Testis (tissue), 3 donors: Measurements from ENCODE around the gene SLX4. TPM values are rescaled to one million over a fixed set of nuclear protein-coding genes. Genes with fewer than 3 reads are reported as not detected.

Source experiments
- DNase-seq: peaks from one replicate; pipeline ENCODE4 v3.0.0-alpha.2; 2019
- H3K27ac ChIP-seq, 2 donors: fragments of 200-600 bp; sonication (generic); one replicate each; pipeline ENCODE4 v1.5.1; 2019
- H3K27me3 ChIP-seq: fragments of 200-600 bp; sonication (generic); one replicate; pipeline ENCODE4 v1.5.1; 2019
- H3K36me3 ChIP-seq: fragments of 200-600 bp; sonication (generic); one replicate; pipeline ENCODE4 v1.5.1; 2017; ENCODE audit warnings: low read depth; ENCODE audit errors: missing control alignments
- H3K4me1 ChIP-seq: fragments of 200-600 bp; sonication (generic); one replicate; pipeline ENCODE4 v1.5.1; 2019
- H3K4me3 ChIP-seq, 2 donors: fragments of 200-600 bp; sonication (generic); one replicate each; pipeline ENCODE4 v1.5.1; 2017 to 2019
- H3K9me3 ChIP-seq: fragments of 200-600 bp; sonication (generic); one replicate; pipeline ENCODE4 v1.5.1; 2017
- CTCF ChIP-seq, 3 experiments: fragments of 450-650 bp in 2 of 3; fragments of 200-600 bp in 1 of 3; sonication (generic) in 1 of 3; IDR thresholded peaks; one replicate each; pipeline ENCODE4 v1.5.1; 2016 to 2019; ENCODE audit warnings: antibody characterized with exemption in 3 of 3, mild to moderate bottlenecking in 2 of 3, moderate library complexity in 1 of 3
- POLR2A ChIP-seq: fragments of 450-650 bp; IDR thresholded peaks from one replicate; pipeline ENCODE4 v1.6.1; 2017; ENCODE audit warnings: antibody characterized with exemption, mild to moderate bottlenecking, moderate library complexity
- WGBS, 2 donors: methylation state at CpG; one replicate each; pipeline ENCODE4 v1.1.5; 2018; 5-methylcytosine and 5-hydroxymethylcytosine counted together
- intact Hi-C: fragments of 100-400 bp; cut with DNase I; formaldehyde crosslinking; loops from one replicate; pipeline ENCODE4 v1.15.1; 2023; ENCODE audit warnings: low total_unique reads
- polyA plus RNA-seq: library from polyadenylated mRNA; stranded (reverse); fragments of 350-450 nt; fragmentation: Illumina TruSeq; extraction: RNeasy Lipid Tissue Mini Kit (QIAGEN cat#74804); gene quantifications from one replicate; pipeline ENCODE4 v1.2.3, GENCODE V29; 2014; ENCODE audit warnings: low read depth, low replicate concordance; ENCODE audit not compliant: insufficient read depth
- total RNA-seq, 2 donors: library from RNA; depleted of rRNA; stranded (reverse); fragments of >200 nt; gene quantifications; one replicate each; pipeline ENCODE4 v1.2.3, GENCODE V29; 2016

The SLX4 gene
- total and polyA plus RNA-seq, 3 donors from 2014 or later = 25.9 to 41.3 (median 28.0) TPM

GRCh38 chr16:3536851-3537250, 74.6 kb downstream of the SLX4 start:
- intact Hi-C loops = no loop called here
- no peak for TF ChIP-seq POLR2A
- no peak for TF ChIP-seq CTCF (IDR thresholded peaks at IDR 0.05)
- Histone ChIP-seq H3K36me3 (no peaks in the 10 kb centered on the region), H3K4me3 (no peak overlapping the region), H3K9me3 (no peaks in the 10 kb centered on the region), H3K4me1 (no peaks in the 10 kb centered on the region), H3K27me3 (no peaks in the 10 kb centered on the region), H3K27ac (peak overlapping the region in 1 of 2 donors; percentile 29)
- 48 to 63% methylated on average over 4 of the region's 4 CpGs for WGBS, 2 donors
- DNase-seq = no peak

GRCh38 chr16:3536271-3536731, 75.1 kb downstream of the SLX4 start:
- DNase-seq = no peak
- Histone ChIP-seq H3K4me1 (no peaks in the 10 kb centered on the region), H3K9me3 (no peaks in the 10 kb centered on the region), H3K36me3 (no peaks in the 10 kb centered on the region), H3K27me3 (no peaks in the 10 kb centered on the region), H3K4me3 (no peak overlapping the region), H3K27ac (peak overlapping the region in 1 of 2 donors; percentile 29)
- WGBS, 2 donors = 72 to 73% methylated on average over 3 of the region's 3 CpGs
- TF ChIP-seq POLR2A (no peak), CTCF (IDR thresholded peaks at IDR 0.05) (no peak)
- intact Hi-C loops = no loop called here

- TF ChIP-seq CTCF (IDR thresholded peaks at IDR 0.05) (no peak), POLR2A (no peak)
- 94% methylated on average over 9 to 10 of the region's 10 CpGs for WGBS, 2 donors
- no peak overlapping the region for H3K27ac ChIP-seq
- H3K9me3 ChIP-seq = no peaks in the 10 kb centered on the region
- no peaks in the 10 kb centered on the region for H3K4me1 ChIP-seq
- H3K36me3 ChIP-seq = no peaks in the 10 kb centered on the region
- no peak for DNase-seq
- no peak overlapping the region for H3K4me3 ChIP-seq
- no peaks in the 10 kb centered on the region for H3K27me3 ChIP-seq
- intact Hi-C loops = no loop called here
Measured at GRCh38 chr16:3534126-3534525, 77.3 kb downstream of the SLX4 start.

GRCh38 chr16:3532741-3533140, 78.7 kb downstream of the SLX4 start:
- WGBS, 2 donors = 92 to 96% methylated on average over 12 of the region's 12 CpGs
- H3K4me3 ChIP-seq = no peak overlapping the region
- H3K27me3 ChIP-seq = no peaks in the 10 kb centered on the region
- TF ChIP-seq POLR2A (no peak), CTCF (IDR thresholded peaks at IDR 0.05) (no peak)
- intact Hi-C loops = no loop called here
- no peaks in the 10 kb centered on the region for H3K4me1 ChIP-seq
- no peak overlapping the region for H3K27ac ChIP-seq
- DNase-seq = no peak
- H3K9me3 ChIP-seq = no peaks in the 10 kb centered on the region
- no peaks in the 10 kb centered on the region for H3K36me3 ChIP-seq

Other genes with a start within 250 kb of the SLX4 start
- gene ZSCAN32, start 210.6 kb downstream of the SLX4 start, total RNA-seq = 10 to 100 TPM; 13.4 to 19.1 TPM
- gene ZSCAN32, start 210.6 kb downstream of the SLX4 start, polyA plus RNA-seq = 21.0 TPM
- gene ZNF174, start 210.4 kb downstream of the SLX4 start, total RNA-seq = 10 to 100 TPM; 18.3 to 23.2 TPM
- gene ZNF174, start 210.4 kb downstream of the SLX4 start, polyA plus RNA-seq = 19.2 TPM
- 10 to 100 TPM in 1 of 2 donors, 1 to 10 TPM in 1; 9.1 to 11.0 TPM for gene ZNF597, start 168.1 kb downstream of the SLX4 start, total RNA-seq
- gene ZNF597, start 168.1 kb downstream of the SLX4 start, polyA plus RNA-seq = 6.9 TPM
- 100 to 1,000 TPM in 1 of 2 donors, 10 to 100 TPM in 1; 99.2 to 120 TPM for gene NAA60, start 167.9 kb downstream of the SLX4 start, total RNA-seq
- gene NAA60, start 167.9 kb downstream of the SLX4 start, polyA plus RNA-seq = 61.8 TPM
- 10 to 100 TPM; 14.2 to 33.8 TPM for gene C16orf90, start 116.1 kb downstream of the SLX4 start, total RNA-seq
- gene C16orf90, start 116.1 kb downstream of the SLX4 start, polyA plus RNA-seq = 52.1 TPM
- gene CLUAP1, start 110.6 kb downstream of the SLX4 start, total RNA-seq = 10 to 100 TPM; 45.2 to 59.5 TPM
- 95.7 TPM for gene CLUAP1, start 110.6 kb downstream of the SLX4 start, polyA plus RNA-seq
- gene NLRC3, start 34.2 kb downstream of the SLX4 start, total RNA-seq = 1 to 10 TPM; 1.9 to 3.0 TPM
- gene NLRC3, start 34.2 kb downstream of the SLX4 start, polyA plus RNA-seq = 0.76 TPM
- 10 to 100 TPM; 54.0 to 54.5 TPM for gene DNASE1, start 43.1 kb upstream of the SLX4 start, total RNA-seq
- 25.9 TPM for gene DNASE1, start 43.1 kb upstream of the SLX4 start, polyA plus RNA-seq
- 100 to 1,000 TPM; 131 to 140 TPM for gene TRAP1, start 105.9 kb upstream of the SLX4 start, total RNA-seq
- gene TRAP1, start 105.9 kb upstream of the SLX4 start, polyA plus RNA-seq = 80.0 TPM